Astrocyte (in vitro differentiated cells and primary cell): Measurements from ENCODE around the gene THSD7B. TPM values are rescaled to one million over a fixed set of nuclear protein-coding genes. Genes with fewer than 3 reads are reported as not detected.
"Not testable (repeated sequence)": the region's sequence is repeated elsewhere in the genome, so short reads cannot be mapped to it uniquely, and the experiment has no call there.

Source experiments
- DNase-seq: peaks from one replicate; pipeline ENCODE4 v3.0.0-alpha.2; 2010; ENCODE audit warnings: low read depth
- FAIRE-seq: peaks from 2 replicates; lab custom pipeline; 2011; peaks lifted over from hg19 to GRCh38; lab: Jason Lieb, UNC
- H2AFZ ChIP-seq: 2 replicates; pipeline ENCODE4 v1.6.0; 2012; ENCODE audit warnings: low read depth, low read length, inconsistent platforms
- H3K27ac ChIP-seq: 2 replicates; pipeline ENCODE4 v1.5.1; 2011; ENCODE audit warnings: low read depth, low read length, inconsistent platforms
- H3K27me3 ChIP-seq: 2 replicates; pipeline ENCODE4 v1.6.0; 2011; ENCODE audit warnings: low read length, inconsistent platforms; ENCODE audit not compliant: insufficient read depth
- H3K36me3 ChIP-seq: 2 replicates; pipeline ENCODE4 v1.5.1; 2011; ENCODE audit warnings: low read length, inconsistent platforms; ENCODE audit not compliant: insufficient read depth
- H3K4me1 ChIP-seq: 2 replicates; pipeline ENCODE4 v1.5.1; 2011; ENCODE audit warnings: low read length, inconsistent platforms; ENCODE audit not compliant: insufficient read depth
- H3K4me2 ChIP-seq: 2 replicates; pipeline ENCODE4 v1.6.0; 2012; ENCODE audit warnings: low read length, inconsistent platforms
- H3K4me3 ChIP-seq: 2 replicates; pipeline ENCODE4 v1.5.1; 2011; ENCODE audit warnings: low read depth, mild to moderate bottlenecking, low read length, inconsistent platforms; ENCODE audit not compliant: insufficient read depth
- H3K79me2 ChIP-seq: 2 replicates; pipeline ENCODE4 v1.6.0; 2012; ENCODE audit warnings: mild to moderate bottlenecking, low read length, inconsistent platforms; ENCODE audit not compliant: insufficient read depth
- H3K9ac ChIP-seq: 2 replicates; pipeline ENCODE4 v1.6.0; 2012; ENCODE audit warnings: mild to moderate bottlenecking, low read length, inconsistent platforms
- H3K9me3 ChIP-seq: 2 replicates; pipeline ENCODE4 v1.5.1; 2012; ENCODE audit warnings: low read depth, mild to moderate bottlenecking, low read length, inconsistent platforms; ENCODE audit not compliant: insufficient read depth
- H4K20me1 ChIP-seq: 2 replicates; pipeline ENCODE4 v1.6.0; 2012; ENCODE audit warnings: low read length, inconsistent platforms; ENCODE audit not compliant: insufficient read depth
- H3K27ac Mint-ChIP-seq: one replicate; pipeline ENCODE4 v1.8.0; 2021; ENCODE audit warnings: mild to moderate bottlenecking, mixed read lengths; ENCODE audit not compliant: unreplicated experiment
- H3K27me3 Mint-ChIP-seq: one replicate; pipeline ENCODE4 v1.8.0; 2021; ENCODE audit warnings: low read depth, mixed read lengths; ENCODE audit not compliant: unreplicated experiment
- H3K36me3 Mint-ChIP-seq: one replicate; pipeline ENCODE4 v1.8.0; 2021; ENCODE audit warnings: low read depth, mixed read lengths; ENCODE audit not compliant: unreplicated experiment
- H3K4me1 Mint-ChIP-seq: one replicate; pipeline ENCODE4 v1.8.0; 2021; ENCODE audit warnings: low read depth, mixed read lengths; ENCODE audit not compliant: unreplicated experiment
- H3K4me3 Mint-ChIP-seq: one replicate; pipeline ENCODE4 v1.8.0; 2021; ENCODE audit warnings: mild to moderate bottlenecking, moderate library complexity, mixed read lengths; ENCODE audit not compliant: unreplicated experiment
- H3K9me3 Mint-ChIP-seq: one replicate; pipeline ENCODE4 v1.8.0; 2021; ENCODE audit warnings: mild to moderate bottlenecking, mixed read lengths; ENCODE audit not compliant: unreplicated experiment
- EZH2 ChIP-seq: IDR thresholded peaks from 2 replicates; pipeline ENCODE4 v1.6.1; 2012; ENCODE audit warnings: mild to moderate bottlenecking, low read length, inconsistent platforms; ENCODE audit not compliant: insufficient read depth
- total RNA-seq: library from RNA; stranded (reverse); gene quantifications from 2 replicates; pipeline ENCODE4 v1.2.1, GENCODE V29; 2021
- TF ChIP-seq, protein P1 (sequence below): IDR thresholded peaks from 2 replicates; pipeline ENCODE4 v1.5.1; 2011; ENCODE audit warnings: low read depth, mild to moderate bottlenecking, inconsistent platforms, low read length, moderate library complexity; ENCODE audit not compliant: insufficient read depth

Gene THSD7B
- total RNA-seq, 1 donor from 2014 or later = 0.18 TPM

DNA sequence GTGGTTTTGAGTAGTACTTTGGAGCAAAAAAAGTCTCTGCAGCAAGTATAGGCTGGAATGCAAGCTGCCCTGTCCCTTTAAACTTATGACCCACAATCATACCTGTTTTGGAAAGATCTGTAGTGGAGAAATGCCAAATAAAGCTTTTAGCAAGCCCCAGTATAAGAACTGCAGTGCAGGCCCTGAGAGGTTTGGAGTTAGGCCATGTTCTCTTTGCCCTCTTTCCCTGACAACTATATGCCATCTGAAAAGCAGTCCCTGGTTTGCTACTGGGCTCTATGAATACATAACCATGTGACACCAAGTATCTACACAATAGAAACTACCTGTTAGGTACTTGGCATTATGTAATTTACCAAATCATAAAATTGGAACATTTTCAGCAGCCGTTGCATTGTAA, 931.6 kb downstream of the THSD7B start:
- Histone ChIP-seq H3K27ac (no peak overlapping the region), H3K79me2 (no peaks in the 10 kb centered on the region), H3K36me3 (no peaks in the 10 kb centered on the region), H3K4me3 (no peak overlapping the region), H2AFZ (no peak overlapping the region), H3K9me3 (no peaks in the 10 kb centered on the region), H3K4me2 (no peak overlapping the region), H3K9ac (no peak overlapping the region), H3K27me3 (no peaks in the 10 kb centered on the region), H3K4me1 (no peaks in the 10 kb centered on the region), H4K20me1 (no peaks in the 10 kb centered on the region)
- Mint-ChIP-seq H3K9me3 (no peaks in the 10 kb centered on the region), H3K27me3 (no peaks in the 10 kb centered on the region), H3K4me1 (peaks cover 10% of the 10 kb centered on the region), H3K27ac (no peak overlapping the region), H3K4me3 (no peak overlapping the region), H3K36me3 (no peaks in the 10 kb centered on the region)
- no peak for FAIRE-seq
- no peak for DNase-seq
- TF ChIP-seq EZH2 = no peak
- TF ChIP-seq, protein P1, sequence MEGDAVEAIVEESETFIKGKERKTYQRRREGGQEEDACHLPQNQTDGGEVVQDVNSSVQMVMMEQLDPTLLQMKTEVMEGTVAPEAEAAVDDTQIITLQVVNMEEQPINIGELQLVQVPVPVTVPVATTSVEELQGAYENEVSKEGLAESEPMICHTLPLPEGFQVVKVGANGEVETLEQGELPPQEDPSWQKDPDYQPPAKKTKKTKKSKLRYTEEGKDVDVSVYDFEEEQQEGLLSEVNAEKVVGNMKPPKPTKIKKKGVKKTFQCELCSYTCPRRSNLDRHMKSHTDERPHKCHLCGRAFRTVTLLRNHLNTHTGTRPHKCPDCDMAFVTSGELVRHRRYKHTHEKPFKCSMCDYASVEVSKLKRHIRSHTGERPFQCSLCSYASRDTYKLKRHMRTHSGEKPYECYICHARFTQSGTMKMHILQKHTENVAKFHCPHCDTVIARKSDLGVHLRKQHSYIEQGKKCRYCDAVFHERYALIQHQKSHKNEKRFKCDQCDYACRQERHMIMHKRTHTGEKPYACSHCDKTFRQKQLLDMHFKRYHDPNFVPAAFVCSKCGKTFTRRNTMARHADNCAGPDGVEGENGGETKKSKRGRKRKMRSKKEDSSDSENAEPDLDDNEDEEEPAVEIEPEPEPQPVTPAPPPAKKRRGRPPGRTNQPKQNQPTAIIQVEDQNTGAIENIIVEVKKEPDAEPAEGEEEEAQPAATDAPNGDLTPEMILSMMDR = no peak

- H3K79me2 ChIP-seq, H4K20me1 ChIP-seq, H3K27me3 ChIP-seq, H3K4me1 Mint-ChIP-seq, H2AFZ ChIP-seq, H3K36me3 ChIP-seq, H3K4me3 Mint-ChIP-seq, H3K4me1 ChIP-seq, H3K27me3 Mint-ChIP-seq, H3K9me3 ChIP-seq, H3K36me3 Mint-ChIP-seq, H3K4me3 ChIP-seq, H3K9ac ChIP-seq, H3K9me3 Mint-ChIP-seq, FAIRE-seq, DNase-seq, H3K27ac ChIP-seq, H3K27ac Mint-ChIP-seq, H3K4me2 ChIP-seq: not testable (repeated sequence)
Measured at GRCh38 chr2:137700250-137700649, 934.9 kb downstream of the THSD7B start.

GRCh38 chr2:137700681-137701080, 935.3 kb downstream of the THSD7B start:
- FAIRE-seq (no peak), DNase-seq (no peak)
- no peaks in the 10 kb centered on the region for H3K79me2 ChIP-seq
- no peaks in the 10 kb centered on the region for H3K27me3 Mint-ChIP-seq
- H3K4me3 ChIP-seq = no peak overlapping the region
- no peak overlapping the region for H2AFZ ChIP-seq
- H3K27ac Mint-ChIP-seq = no peak overlapping the region
- no peaks in the 10 kb centered on the region for H3K27me3 ChIP-seq
- no peak overlapping the region for H3K9ac ChIP-seq
- no peak overlapping the region for H3K27ac ChIP-seq
- H3K9me3 ChIP-seq = no peaks in the 10 kb centered on the region
- peaks cover 3% of the 10 kb centered on the region for H3K9me3 Mint-ChIP-seq
- H3K36me3 Mint-ChIP-seq = no peaks in the 10 kb centered on the region
- peaks cover 5% of the 10 kb centered on the region for H3K4me1 Mint-ChIP-seq
- TF ChIP-seq, protein P1 = no peak
- TF ChIP-seq EZH2 = no peak
- no peaks in the 10 kb centered on the region for H4K20me1 ChIP-seq
- no peaks in the 10 kb centered on the region for H3K4me1 ChIP-seq
- H3K36me3 ChIP-seq = no peaks in the 10 kb centered on the region
- no peak overlapping the region for H3K4me2 ChIP-seq
- no peak overlapping the region for H3K4me3 Mint-ChIP-seq
